ENCODE data around the gene KCNJ14.

KCNJ14 gene

DNA sequence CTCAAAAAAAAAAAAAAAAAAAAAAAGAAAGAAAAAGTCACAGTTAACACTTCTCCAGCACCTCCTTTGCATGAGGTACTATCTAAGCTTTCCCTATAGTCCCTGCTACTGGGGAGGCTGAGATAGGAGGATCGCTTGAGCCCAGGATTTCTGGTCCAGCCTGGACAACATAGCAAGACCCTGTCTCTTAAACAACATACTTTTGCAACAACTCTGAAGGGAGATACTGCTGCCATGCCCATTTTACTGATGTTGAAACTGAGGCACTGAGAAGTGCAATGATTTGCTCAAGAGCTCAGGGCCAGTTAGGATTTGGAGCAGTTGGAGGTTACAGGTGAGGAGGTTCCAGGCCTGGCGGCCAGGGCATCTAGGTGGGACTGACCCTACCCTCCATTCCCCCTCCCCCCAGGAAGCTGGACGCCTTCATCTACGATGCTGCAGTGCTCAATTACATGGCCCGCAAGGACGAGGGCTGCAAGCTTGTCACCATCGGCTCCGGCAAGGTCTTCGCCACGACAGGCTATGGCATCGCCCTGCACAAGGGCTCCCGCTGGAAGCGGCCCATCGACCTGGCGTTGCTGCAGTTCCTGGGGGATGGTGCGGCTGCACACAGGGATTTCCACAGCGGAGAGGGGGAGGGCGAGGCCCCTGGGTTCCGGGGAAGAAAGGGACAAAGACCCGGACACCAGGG, 13.9 kb upstream of the KCNJ14 start:
- Mint-ChIP-seq H3K9me3 (no peaks in the 10 kb centered on the region), H3K27ac (no peak overlapping the region), H3K36me3 (peaks cover 4% of the 10 kb centered on the region), H3K4me1 (peaks cover 27% of the 10 kb centered on the region), H3K4me3 (no peak overlapping the region), H3K27me3 (peaks cover 62% of the 10 kb centered on the region)
- CTCF ChIA-PET = interaction anchor here (0.6 to 1.1 kb wide), 2 partner anchors 15 to 50 kb away, joined by 3 read pairs; partner anchors contain the start of gene KDELR1
- DNase-seq = no peak

GRCh38 chr19:48442116-48443035, 13.0 kb upstream of the KCNJ14 start:
- H3K9me3 Mint-ChIP-seq = no peaks in the 10 kb centered on the region
- peaks cover 32% of the 10 kb centered on the region for H3K4me1 Mint-ChIP-seq
- DNase-seq = no peak
- peaks cover 54% of the 10 kb centered on the region for H3K27me3 Mint-ChIP-seq
- CTCF ChIA-PET = interaction anchor here (1.1 kb wide), 1 partner anchor 51 kb away, joined by 3 read pairs; the partner anchor contains the start of gene KDELR1
- H3K36me3 Mint-ChIP-seq = peaks cover 7% of the 10 kb centered on the region
- peak overlapping the region; percentile 60 for H3K27ac Mint-ChIP-seq
- H3K4me3 Mint-ChIP-seq = peak overlapping the region; percentile 16

DNA sequence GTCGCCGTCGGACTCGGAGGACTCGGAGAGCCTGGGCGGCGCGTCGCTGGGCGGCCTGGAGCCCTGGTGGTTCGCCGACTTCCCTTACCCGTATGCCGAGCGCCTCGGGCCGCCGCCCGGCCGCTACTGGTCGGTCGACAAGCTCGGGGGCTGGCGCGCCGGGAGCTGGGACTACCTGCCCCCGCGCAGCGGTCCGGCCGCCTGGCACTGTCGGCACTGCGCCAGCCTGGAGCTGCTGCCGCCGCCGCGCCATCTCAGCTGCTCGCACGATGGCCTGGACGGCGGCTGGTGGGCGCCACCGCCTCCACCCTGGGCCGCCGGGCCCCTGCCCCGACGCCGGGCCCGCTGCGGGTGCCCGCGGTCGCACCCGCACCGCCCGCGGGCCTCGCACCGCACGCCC, 12.1 kb upstream of the KCNJ14 start:
- Mint-ChIP-seq H3K9me3 (no peaks in the 10 kb centered on the region), H3K27me3 (peaks cover 49% of the 10 kb centered on the region)
- CTCF ChIA-PET = no interaction called here

GRCh38 chr19:48443731-48444128, 11.6 kb upstream of the KCNJ14 start:
- no peak for DNase-seq
- H3K4me3 Mint-ChIP-seq = no peak overlapping the region
- H3K27ac Mint-ChIP-seq = no peak overlapping the region
- H3K36me3 Mint-ChIP-seq = peaks cover 18% of the 10 kb centered on the region
- CTCF ChIA-PET = no interaction called here
- no peaks in the 10 kb centered on the region for H3K9me3 Mint-ChIP-seq
- peaks cover 39% of the 10 kb centered on the region for H3K4me1 Mint-ChIP-seq
- peaks cover 49% of the 10 kb centered on the region for H3K27me3 Mint-ChIP-seq

More for the DNA sequence above, 12.1 kb upstream of the KCNJ14 start:
- H3K27ac Mint-ChIP-seq = no peak overlapping the region
- H3K4me3 Mint-ChIP-seq = no peak overlapping the region
- DNase-seq = no peak
- H3K36me3 Mint-ChIP-seq = peaks cover 14% of the 10 kb centered on the region
- H3K4me1 Mint-ChIP-seq = peaks cover 37% of the 10 kb centered on the region

DNA sequence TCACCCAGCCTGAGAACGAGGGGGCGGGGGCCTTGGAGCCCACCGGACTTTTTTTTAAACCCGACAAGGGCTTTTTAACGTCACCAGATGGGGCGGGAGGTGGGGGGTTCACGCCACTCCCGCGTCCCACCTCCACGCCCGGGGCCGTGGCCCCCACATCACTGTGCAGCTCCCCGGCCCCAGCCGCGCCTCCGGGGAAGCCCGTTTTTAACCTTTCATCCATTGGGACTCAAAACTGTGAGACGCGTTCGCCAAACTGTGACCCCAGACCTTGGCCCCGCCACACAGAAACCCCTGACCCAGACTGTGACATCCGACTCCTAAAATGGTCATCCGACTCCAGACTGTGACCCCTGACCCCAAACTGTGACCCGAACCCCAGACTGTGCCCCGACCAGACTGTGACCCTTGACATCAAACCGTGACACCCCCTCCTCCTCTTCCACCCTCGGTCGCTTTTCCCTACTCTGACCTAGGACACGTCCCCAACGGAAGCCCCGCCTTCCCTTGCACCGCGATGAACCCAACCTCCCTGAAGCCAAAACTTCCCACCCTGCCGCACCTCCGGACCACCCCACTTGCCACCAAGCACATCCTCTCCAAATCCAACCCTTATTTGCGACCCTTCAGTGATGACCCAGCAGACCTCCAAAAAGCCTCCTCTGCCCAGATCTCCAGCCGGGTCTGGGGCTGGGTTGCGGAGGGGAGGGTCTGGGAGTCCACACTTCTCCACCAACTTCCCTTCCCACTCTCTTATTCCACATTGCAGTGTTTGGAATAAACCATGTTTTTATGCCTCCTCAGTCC, 11.0 kb upstream of the KCNJ14 start:
- H3K9me3 Mint-ChIP-seq = no peaks in the 10 kb centered on the region
- H3K4me3 Mint-ChIP-seq = peak overlapping the region; percentile 77
- H3K27ac Mint-ChIP-seq = peak overlapping the region; percentile 55
- peaks cover 39% of the 10 kb centered on the region for H3K4me1 Mint-ChIP-seq
- CTCF ChIA-PET = no interaction called here
- peaks cover 49% of the 10 kb centered on the region for H3K27me3 Mint-ChIP-seq
- peaks cover 23% of the 10 kb centered on the region for H3K36me3 Mint-ChIP-seq
- peak; percentile 33 for DNase-seq

DNA sequence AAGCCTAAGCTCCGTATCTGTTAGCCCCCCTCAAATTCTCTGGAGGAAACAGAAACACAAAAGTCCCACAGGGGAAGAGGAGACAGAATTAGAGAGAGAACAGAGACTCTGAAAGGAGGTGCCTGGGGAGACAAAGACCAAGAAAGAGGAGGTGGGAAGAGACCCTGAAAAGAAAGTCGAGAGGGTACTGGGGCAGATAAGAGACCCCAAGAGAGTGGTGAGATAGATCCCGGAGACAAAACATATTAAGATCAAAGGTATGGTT, 10.5 kb upstream of the KCNJ14 start:
- no peak for DNase-seq
- H3K4me1 Mint-ChIP-seq = peaks cover 39% of the 10 kb centered on the region
- peak overlapping the region; percentile 77 for H3K4me3 Mint-ChIP-seq
- H3K36me3 Mint-ChIP-seq = peaks cover 24% of the 10 kb centered on the region
- no peaks in the 10 kb centered on the region for H3K9me3 Mint-ChIP-seq
- CTCF ChIA-PET = no interaction called here
- H3K27ac Mint-ChIP-seq = peak overlapping the region; percentile 55
- H3K27me3 Mint-ChIP-seq = peaks cover 45% of the 10 kb centered on the region

GRCh38 chr19:48445256-48445605, 10.1 kb upstream of the KCNJ14 start:
- H3K4me3 Mint-ChIP-seq = peak overlapping the region; percentile 77
- peak overlapping the region; percentile 92 for H3K27ac Mint-ChIP-seq
- peaks cover 24% of the 10 kb centered on the region for H3K36me3 Mint-ChIP-seq
- peaks cover 44% of the 10 kb centered on the region for H3K27me3 Mint-ChIP-seq
- CTCF ChIA-PET = no interaction called here
- peaks cover 39% of the 10 kb centered on the region for H3K4me1 Mint-ChIP-seq
- no peak for DNase-seq
- H3K9me3 Mint-ChIP-seq = no peaks in the 10 kb centered on the region

GRCh38 chr19:48445606-48446481, 9.5 kb upstream of the KCNJ14 start, which contains the start of gene GRWD1:
Gene GRWD1 (plus strand): TSS chr19:48445983. CDS start chr19:48446006, 23 bp downstream.
- Mint-ChIP-seq H3K4me1 (peaks cover 39% of the 10 kb centered on the region), H3K27me3 (peaks cover 37% of the 10 kb centered on the region), H3K4me3 (peak within 1 kb of the TSS; percentile 77), H3K9me3 (no peaks in the 10 kb centered on the region), H3K36me3 (peaks cover 25% of the 10 kb centered on the region), H3K27ac (peak within 1 kb of the TSS; percentile 92)
- peak; percentile 98 for DNase-seq
- CTCF ChIA-PET = no interaction called here

GRCh38 chr19:48446579-48446978, 8.8 kb upstream of the KCNJ14 start:
- H3K36me3 Mint-ChIP-seq = peaks cover 28% of the 10 kb centered on the region
- no peaks in the 10 kb centered on the region for H3K9me3 Mint-ChIP-seq
- CTCF ChIA-PET = interaction anchor here (0.9 kb wide), 1 partner anchor 10 kb away, joined by 4 read pairs; no protein-coding TSS in a partner anchor
- peaks cover 35% of the 10 kb centered on the region for H3K4me1 Mint-ChIP-seq
- H3K27ac Mint-ChIP-seq = peak overlapping the region; percentile 92
- peak overlapping the region; percentile 77 for H3K4me3 Mint-ChIP-seq
- no peak for DNase-seq
- peaks cover 30% of the 10 kb centered on the region for H3K27me3 Mint-ChIP-seq

GRCh38 chr19:48448563-48448962, 6.8 kb upstream of the KCNJ14 start:
- Mint-ChIP-seq H3K27ac (no peak overlapping the region), H3K36me3 (peaks cover 30% of the 10 kb centered on the region), H3K4me1 (peaks cover 33% of the 10 kb centered on the region), H3K4me3 (no peak overlapping the region), H3K9me3 (no peaks in the 10 kb centered on the region), H3K27me3 (peaks cover 21% of the 10 kb centered on the region)
- CTCF ChIA-PET = no interaction called here
- no peak for DNase-seq

GRCh38 chr19:48450441-48450840, 4.9 kb upstream of the KCNJ14 start:
- peaks cover 36% of the 10 kb centered on the region for H3K36me3 Mint-ChIP-seq
- no peak overlapping the region for H3K27ac Mint-ChIP-seq

GRCh38 chr19:48450863-48451262, 4.5 kb upstream of the KCNJ14 start:
- CTCF ChIA-PET = no interaction called here
- H3K36me3 Mint-ChIP-seq = peaks cover 34% of the 10 kb centered on the region
- H3K9me3 Mint-ChIP-seq = no peaks in the 10 kb centered on the region
- no peak overlapping the region for H3K4me3 Mint-ChIP-seq
- no peak overlapping the region for H3K27ac Mint-ChIP-seq
- H3K4me1 Mint-ChIP-seq = peaks cover 19% of the 10 kb centered on the region
- DNase-seq = no peak
- peaks cover under 1% of the 10 kb centered on the region for H3K27me3 Mint-ChIP-seq

More at GRCh38 chr19:48450441-48450840, 4.9 kb upstream of the KCNJ14 start:
- CTCF ChIA-PET = no interaction called here
- Mint-ChIP-seq H3K4me3 (no peak overlapping the region), H3K27me3 (peaks cover 4% of the 10 kb centered on the region), H3K9me3 (no peaks in the 10 kb centered on the region), H3K4me1 (peaks cover 23% of the 10 kb centered on the region)
- no peak for DNase-seq

DNA sequence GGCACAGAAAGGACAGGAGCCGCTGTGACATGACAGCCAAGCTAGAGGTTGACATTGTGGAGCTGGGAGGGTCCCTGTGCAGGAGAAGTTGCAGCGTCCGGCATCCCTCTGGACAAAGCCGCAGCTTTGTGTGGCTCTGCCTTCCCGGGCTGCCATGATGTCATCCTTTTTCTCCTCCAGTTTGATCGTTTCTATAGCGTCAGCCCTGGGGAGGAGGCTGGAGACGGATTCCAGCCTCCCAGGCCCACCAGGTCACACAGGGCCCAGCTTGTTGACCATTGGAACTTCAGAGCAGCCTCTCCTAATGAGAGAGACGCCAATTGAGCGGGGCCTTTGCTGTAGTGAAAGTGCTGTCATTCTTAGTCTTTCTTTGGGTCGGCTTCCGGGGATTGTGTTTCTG, 3.8 kb upstream of the KCNJ14 start:
- Mint-ChIP-seq H3K9me3 (no peaks in the 10 kb centered on the region), H3K4me1 (peaks cover 13% of the 10 kb centered on the region), H3K36me3 (peaks cover 33% of the 10 kb centered on the region), H3K4me3 (no peak overlapping the region), H3K27ac (no peak overlapping the region), H3K27me3 (no peaks in the 10 kb centered on the region)
- CTCF ChIA-PET = no interaction called here
- DNase-seq = no peak
